SK-N-MC (cell line): ENCODE measurements around the gene PLA2G3.

Experiments
- EZH2 ChIP-seq: fragments of 200-600 bp; sonication (generic); IDR thresholded peaks from one replicate; pipeline ENCODE4 v1.6.1; 2017; ENCODE audit warnings: antibody characterized with exemption
- FOXP2 ChIP-seq: optimal IDR thresholded peaks from 2 replicates; pipeline ENCODE3; 2011; ENCODE audit warnings: mild to moderate bottlenecking, moderate library complexity; ENCODE audit not compliant: insufficient read depth; ENCODE audit errors: extremely low read length, control extremely low read depth
- POLR2AphosphoS5 ChIP-seq: IDR thresholded peaks from 2 replicates; pipeline ENCODE4 v1.6.1; 2012; ENCODE audit warnings: mild to moderate bottlenecking, low read depth, low read length, borderline replicate concordance

DNA sequence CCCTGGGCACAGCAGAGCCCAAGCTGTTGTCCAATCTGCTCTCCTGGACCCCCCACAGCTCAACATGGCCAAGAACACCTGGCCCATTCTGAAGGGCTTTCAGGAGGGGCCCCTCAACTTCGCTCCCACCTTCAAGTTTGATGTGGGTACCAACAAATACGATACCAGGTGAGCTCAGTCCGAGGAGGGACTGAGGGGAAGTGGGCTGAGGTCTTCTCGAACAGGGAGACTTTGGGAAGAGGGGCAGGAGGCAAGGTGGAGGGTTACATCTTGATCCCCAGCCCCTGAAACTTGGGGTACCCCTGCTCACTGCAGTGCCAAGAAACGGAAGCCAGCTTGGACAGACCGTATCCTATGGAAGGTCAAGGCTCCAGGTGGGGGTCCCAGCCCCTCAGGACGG, 12.2 kb downstream of the PLA2G3 start:
- TF ChIP-seq POLR2AphosphoS5 (no peak), EZH2 (no peak), FOXP2 (no peak)
